ENCODE measurements around the gene DUSP22. TPM values are rescaled to one million over a fixed set of nuclear protein-coding genes. Genes with fewer than 3 reads are reported as not detected.

DUSP22 gene
- total RNA-seq, 1 experiment from 2014 or later = 18.6 TPM

GRCh38 chr6:380234-381218 is 88.2 kb downstream of the DUSP22 start:
- Mint-ChIP-seq H3K9me3 (ENCODE audit: unreplicated experiment) (no peaks in the 10 kb centered on the region), H3K36me3 (ENCODE audit: insufficient read depth, unreplicated experiment) (no peaks in the 10 kb centered on the region), H3K27me3 (ENCODE audit: insufficient read depth, unreplicated experiment) (peaks cover 18% of the 10 kb centered on the region), H3K4me3 (ENCODE audit: unreplicated experiment) (no peak overlapping the region), H3K27ac (ENCODE audit: unreplicated experiment) (no peak overlapping the region), H3K4me1 (ENCODE audit: low read depth, unreplicated experiment) (no peaks in the 10 kb centered on the region)
- Histone ChIP-seq H3K27me3 (replicated peaks; ENCODE audit: control insufficient read depth, insufficient read depth, low read length) (no peaks in the 10 kb centered on the region), H3K4me1 (no peaks in the 10 kb centered on the region), H3K36me3 (ENCODE audit: control insufficient read depth, insufficient read depth, low read length) (no peaks in the 10 kb centered on the region), H3K4me3 (ENCODE audit: low read depth, low read length) (no peak overlapping the region), H3K9me3 (no peaks in the 10 kb centered on the region)
- POLR2A ChIA-PET = no interaction called here
- no TSS peak for BruUV-seq (replicated peaks)
- TF ChIP-seq CTCF (IDR thresholded peaks at IDR 0.05; ENCODE audit: insufficient read depth in 1 of 2, low read depth in 1 of 2, low read length in 1 of 2, severe bottlenecking in 1 of 2, unreplicated experiment in 1 of 2) = no peak
- no peak for DNase-seq
- CTCF ChIA-PET = no interaction called here
- intact Hi-C loops (cut with micrococcal nuclease; ENCODE audit: unreplicated experiment) = no loop called here

GRCh38 chr6:381742-382461 is 89.6 kb downstream of the DUSP22 start:
- H3K4me3 Mint-ChIP-seq (ENCODE audit: unreplicated experiment) = no peak overlapping the region
- Histone ChIP-seq H3K4me1 (no peaks in the 10 kb centered on the region), H3K9me3 (no peaks in the 10 kb centered on the region), H3K27me3 (replicated peaks; ENCODE audit: control insufficient read depth, insufficient read depth, low read length) (no peaks in the 10 kb centered on the region), H3K36me3 (ENCODE audit: control insufficient read depth, insufficient read depth, low read length) (no peaks in the 10 kb centered on the region), H3K4me3 (ENCODE audit: low read depth, low read length) (no peak overlapping the region)
- ChIA-PET POLR2A (no interaction called here), CTCF (no interaction called here)
- no peaks in the 10 kb centered on the region for H3K4me1 Mint-ChIP-seq (ENCODE audit: low read depth, unreplicated experiment)
- TF ChIP-seq CTCF (IDR thresholded peaks at IDR 0.05; ENCODE audit: insufficient read depth in 1 of 2, low read depth in 1 of 2, low read length in 1 of 2, severe bottlenecking in 1 of 2, unreplicated experiment in 1 of 2) = no peak
- H3K27me3 Mint-ChIP-seq (ENCODE audit: insufficient read depth, unreplicated experiment) = peaks cover 13% of the 10 kb centered on the region
- H3K36me3 Mint-ChIP-seq (ENCODE audit: insufficient read depth, unreplicated experiment) = no peaks in the 10 kb centered on the region
- no peak overlapping the region for H3K27ac Mint-ChIP-seq (ENCODE audit: unreplicated experiment)
- BruUV-seq (replicated peaks) = no TSS peak
- DNase-seq = no peak
- H3K9me3 Mint-ChIP-seq (ENCODE audit: unreplicated experiment) = no peaks in the 10 kb centered on the region
- intact Hi-C loops (cut with micrococcal nuclease; ENCODE audit: unreplicated experiment) = no loop called here

- Mint-ChIP-seq H3K36me3 (ENCODE audit: insufficient read depth, unreplicated experiment) (no peaks in the 10 kb centered on the region), H3K27me3 (ENCODE audit: insufficient read depth, unreplicated experiment) (peaks cover 17% of the 10 kb centered on the region), H3K4me3 (ENCODE audit: unreplicated experiment) (no peak overlapping the region), H3K4me1 (ENCODE audit: low read depth, unreplicated experiment) (no peaks in the 10 kb centered on the region), H3K27ac (ENCODE audit: unreplicated experiment) (no peak overlapping the region), H3K9me3 (ENCODE audit: unreplicated experiment) (no peaks in the 10 kb centered on the region)
- Histone ChIP-seq H3K27me3 (replicated peaks; ENCODE audit: control insufficient read depth, insufficient read depth, low read length) (no peaks in the 10 kb centered on the region), H3K4me1 (no peaks in the 10 kb centered on the region), H3K9me3 (no peaks in the 10 kb centered on the region), H3K36me3 (ENCODE audit: control insufficient read depth, insufficient read depth, low read length) (no peaks in the 10 kb centered on the region), H3K4me3 (ENCODE audit: low read depth, low read length) (no peak overlapping the region)
- no TSS peak for BruUV-seq (replicated peaks)
- ChIA-PET POLR2A (no interaction called here), CTCF (no interaction called here)
- intact Hi-C loops (cut with micrococcal nuclease; ENCODE audit: unreplicated experiment) = no loop called here
- TF ChIP-seq CTCF (IDR thresholded peaks at IDR 0.05; ENCODE audit: insufficient read depth in 1 of 2, low read depth in 1 of 2, low read length in 1 of 2, severe bottlenecking in 1 of 2, unreplicated experiment in 1 of 2) = peak in 1 of 2 experiments; percentile 13
- DNase-seq = no peak
Measured at GRCh38 chr6:382883-383810, 90.9 kb downstream of the DUSP22 start.
